Astrocyte of the spinal cord (primary cell): Measurements from ENCODE around the gene WDFY4.

Experiments used
- DNase-seq: peaks from one replicate; pipeline ENCODE4 v3.0.0; 2011; ENCODE audit warnings: low read depth, low spot score
- H3K4me3 ChIP-seq: 2 replicates; pipeline ENCODE4 v1.5.1; 2011; ENCODE audit warnings: low read depth, mild to moderate bottlenecking, low read length, moderate library complexity
- CTCF ChIP-seq: IDR thresholded peaks from 2 replicates; pipeline ENCODE4 v1.5.1; 2012; ENCODE audit warnings: low read depth, mild to moderate bottlenecking, low read length, inconsistent platforms
- in situ Hi-C: cut with HindIII; loops from 2 replicates; pipeline ENCODE4 v1.10.0; 2017; ENCODE audit warnings: low sequenced_read_pairs

WDFY4 gene

GRCh38 chr10:48809261-48809660 is 124.6 kb downstream of the WDFY4 start:
- H3K4me3 ChIP-seq = no peak overlapping the region
- no peak for DNase-seq
- in situ Hi-C loops = no loop called here
- no peak for TF ChIP-seq CTCF

GRCh38 chr10:48811461-48811860 is 126.8 kb downstream of the WDFY4 start:
- no peak for DNase-seq
- no peak for TF ChIP-seq CTCF
- no peak overlapping the region for H3K4me3 ChIP-seq
- in situ Hi-C loops = no loop called here

GRCh38 chr10:48811917-48812316 is 127.2 kb downstream of the WDFY4 start:
- in situ Hi-C loops = no loop called here
- H3K4me3 ChIP-seq = no peak overlapping the region
- no peak for TF ChIP-seq CTCF
- DNase-seq = no peak

- H3K4me3 ChIP-seq = no peak overlapping the region
- no peak for DNase-seq
- in situ Hi-C loops = no loop called here
- TF ChIP-seq CTCF = no peak
Observed at GRCh38 chr10:48813291-48813690, 128.6 kb downstream of the WDFY4 start.

- in situ Hi-C loops = no loop called here
- no peak for DNase-seq
- TF ChIP-seq CTCF = no peak
- H3K4me3 ChIP-seq = no peak overlapping the region
Observed at GRCh38 chr10:48813825-48814224, 129.2 kb downstream of the WDFY4 start.

GRCh38 chr10:48814933-48815332 is 130.3 kb downstream of the WDFY4 start:
- DNase-seq = no peak
- in situ Hi-C loops = no loop called here
- no peak for TF ChIP-seq CTCF

GRCh38 chr10:48817141-48817540 is 132.5 kb downstream of the WDFY4 start:
- in situ Hi-C loops = no loop called here
- H3K4me3 ChIP-seq = no peak overlapping the region
- DNase-seq = no peak
- no peak for TF ChIP-seq CTCF

More at GRCh38 chr10:48814933-48815332, 130.3 kb downstream of the WDFY4 start:
- H3K4me3 ChIP-seq = no peak overlapping the region
